HG02571 (cell line): ENCODE measurements around the gene FAM187B.
"Not testable (repeated sequence)": the region's sequence is repeated elsewhere in the genome, so short reads cannot be mapped to it uniquely, and the experiment has no call there.

Experiments used
- ATAC-seq: cut with Tn5 transposase; IDR thresholded peaks from one replicate; pipeline ENCODE4 v1.9.1; 2021; ENCODE audit warnings: mild to moderate bottlenecking, moderate library complexity; ENCODE audit not compliant: unreplicated experiment

Gene FAM187B

DNA sequence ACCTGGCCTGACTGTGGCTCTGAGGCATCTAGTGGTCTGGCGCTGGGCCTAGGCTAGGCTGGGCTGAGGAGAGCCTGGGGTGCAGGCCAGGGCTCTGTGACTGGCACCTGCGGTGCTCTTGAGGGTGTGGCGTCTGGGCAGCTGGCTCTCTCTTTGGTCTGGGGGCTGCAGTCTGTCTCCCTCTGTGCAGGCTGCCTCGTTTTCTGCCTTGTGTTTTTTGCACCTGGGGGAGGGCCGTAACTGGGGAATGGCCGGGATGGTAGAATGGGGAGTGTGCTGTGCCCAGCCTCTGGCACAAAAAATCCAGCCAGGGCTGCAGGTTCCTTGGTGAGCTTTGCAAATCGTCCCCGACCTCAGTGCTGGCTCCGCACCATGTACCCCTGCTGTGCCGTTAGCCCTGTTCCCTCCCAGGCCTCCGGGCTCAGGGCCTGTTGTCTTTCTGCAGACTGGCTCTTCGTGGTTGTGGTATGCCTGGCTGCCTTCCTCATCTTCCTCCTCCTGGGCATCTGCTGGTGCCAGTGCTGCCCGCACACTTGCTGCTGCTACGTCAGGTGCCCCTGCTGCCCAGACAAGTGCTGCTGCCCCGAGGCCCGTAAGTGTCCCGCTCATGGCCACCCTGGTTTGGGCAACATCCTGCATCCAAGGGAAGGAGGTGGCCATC lies 33.7 kb upstream of the FAM187B start:
- ATAC-seq: no peak

DNA sequence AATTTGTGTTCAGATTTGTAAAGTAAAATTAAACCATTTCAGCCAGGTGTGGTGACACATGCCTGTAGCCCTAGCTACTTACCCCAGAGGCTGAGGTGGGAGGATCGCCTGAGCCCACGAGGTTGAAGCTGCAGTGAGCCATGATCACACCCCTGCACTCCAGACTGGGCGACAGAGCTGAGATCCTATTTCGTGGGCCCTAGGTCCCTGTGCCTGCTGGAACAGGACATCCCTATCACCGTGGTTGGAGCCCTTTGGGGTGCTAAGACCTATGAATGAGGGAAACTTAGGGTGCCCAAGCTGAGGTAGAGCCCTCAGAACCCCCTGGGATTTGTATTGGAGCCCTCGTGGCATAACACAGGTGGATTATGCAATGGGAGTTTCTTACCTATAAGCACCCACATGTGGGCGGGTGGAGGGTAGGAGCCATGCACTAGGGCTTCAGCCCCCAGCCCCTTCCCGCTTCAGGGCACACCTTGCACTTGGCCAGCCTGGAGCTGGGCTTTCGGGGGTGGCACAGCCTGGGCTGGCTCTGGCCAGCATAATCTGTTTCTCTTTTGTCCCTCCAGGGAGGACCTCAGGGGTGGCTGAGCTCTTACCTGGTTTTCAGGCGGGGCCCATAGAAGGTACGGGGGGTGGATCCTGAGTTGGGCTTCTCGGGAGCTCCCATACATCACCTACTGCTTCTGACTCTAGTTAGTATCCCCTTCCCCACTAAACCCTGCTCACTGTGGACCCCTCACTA lies 33.0 kb upstream of the FAM187B start:
- ATAC-seq: no peak

- ATAC-seq: no peak
Observed at GRCh38 chr19:35260694-35261304, 32.3 kb upstream of the FAM187B start.

DNA sequence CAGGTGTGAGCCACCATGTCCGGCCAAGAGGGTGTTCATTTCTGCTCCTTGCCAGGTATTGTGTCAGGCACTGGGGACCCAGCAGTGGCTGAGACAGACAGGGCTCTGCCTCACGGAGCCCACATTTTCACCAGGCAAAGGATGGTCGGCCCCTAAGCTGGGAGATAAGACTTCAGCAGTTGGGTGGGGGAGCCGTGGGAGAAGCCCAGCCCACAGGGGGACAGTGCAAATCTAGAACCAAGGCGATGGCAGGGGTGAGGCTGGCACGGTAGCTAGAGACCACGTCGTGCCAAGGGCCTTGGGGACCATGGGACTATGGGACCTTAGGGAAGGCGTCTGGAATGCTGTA lies 28.5 kb upstream of the FAM187B start:
- no peak for ATAC-seq

DNA sequence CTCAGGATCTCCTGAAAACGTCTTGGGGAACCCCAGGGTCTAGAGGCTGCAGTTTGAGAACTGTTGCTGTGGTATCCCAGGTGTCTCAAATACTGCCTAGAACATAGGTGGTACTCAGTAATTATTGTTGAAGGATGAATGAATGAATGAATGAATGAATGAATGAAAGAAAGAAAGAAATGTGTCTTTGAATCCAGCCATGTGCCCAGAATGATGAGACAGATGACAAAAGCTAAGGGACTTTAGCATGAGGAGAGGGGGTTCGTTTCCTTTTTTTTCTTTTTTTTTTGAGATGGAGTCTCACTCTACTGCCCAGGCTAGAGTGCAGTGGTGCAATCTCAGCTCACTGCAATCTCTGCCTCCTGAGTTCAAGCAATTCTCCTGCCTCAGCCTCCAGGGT lies 28.0 kb upstream of the FAM187B start:
- no peak for ATAC-seq

GRCh38 chr19:35254341-35255297 lies 26.1 kb upstream of the FAM187B start:
- ATAC-seq: no peak

DNA sequence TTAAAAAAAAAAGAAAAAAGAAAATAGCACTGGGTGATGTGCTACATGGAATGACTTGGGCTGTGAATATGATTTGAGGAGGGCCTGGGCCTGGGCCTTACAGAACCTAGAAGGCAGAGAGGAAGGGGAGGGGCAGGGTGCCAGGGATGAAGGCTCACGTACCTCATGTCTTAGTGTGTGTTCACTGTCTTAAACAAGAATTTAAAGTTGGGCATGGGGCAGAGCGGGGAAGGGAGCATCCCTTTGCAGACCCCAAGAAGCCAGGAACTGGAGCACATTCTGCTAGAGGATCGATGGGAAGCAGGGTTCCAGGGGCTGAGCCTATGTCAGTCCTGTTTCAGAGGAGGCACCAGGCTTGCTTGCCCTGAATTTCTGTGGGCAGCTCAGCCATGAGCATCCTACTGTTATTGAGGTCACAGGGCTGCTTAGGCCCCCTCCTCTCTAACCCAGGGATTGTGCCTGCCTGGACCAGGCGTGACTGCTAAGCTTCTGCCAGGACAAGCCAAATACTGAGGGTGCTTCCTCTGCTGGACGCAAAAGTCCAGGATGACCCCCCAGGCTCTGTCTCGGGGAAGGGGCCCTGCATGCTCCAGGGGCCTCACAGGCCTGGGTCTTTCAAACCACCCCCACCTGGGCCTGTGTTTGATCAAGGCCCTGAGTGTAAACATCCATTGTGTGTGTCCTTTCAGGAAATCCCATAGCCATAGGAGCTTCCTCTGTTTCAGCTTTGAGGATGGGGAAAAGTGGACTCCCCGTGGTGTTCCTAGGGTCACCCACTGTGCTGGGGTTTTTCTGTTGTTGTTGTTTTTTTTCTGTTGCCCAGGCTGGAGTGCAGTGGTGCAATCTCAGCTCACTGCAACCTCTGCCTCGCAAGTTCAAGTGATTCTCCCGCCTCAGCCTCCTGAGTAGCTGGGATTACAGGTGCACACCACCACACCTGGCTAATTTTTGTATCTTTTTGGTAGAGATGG lies 25.1 kb upstream of the FAM187B start:
- no peak for ATAC-seq

- no peak for ATAC-seq
Observed at GRCh38 chr19:35251456-35251855, 22.9 kb upstream of the FAM187B start.

DNA sequence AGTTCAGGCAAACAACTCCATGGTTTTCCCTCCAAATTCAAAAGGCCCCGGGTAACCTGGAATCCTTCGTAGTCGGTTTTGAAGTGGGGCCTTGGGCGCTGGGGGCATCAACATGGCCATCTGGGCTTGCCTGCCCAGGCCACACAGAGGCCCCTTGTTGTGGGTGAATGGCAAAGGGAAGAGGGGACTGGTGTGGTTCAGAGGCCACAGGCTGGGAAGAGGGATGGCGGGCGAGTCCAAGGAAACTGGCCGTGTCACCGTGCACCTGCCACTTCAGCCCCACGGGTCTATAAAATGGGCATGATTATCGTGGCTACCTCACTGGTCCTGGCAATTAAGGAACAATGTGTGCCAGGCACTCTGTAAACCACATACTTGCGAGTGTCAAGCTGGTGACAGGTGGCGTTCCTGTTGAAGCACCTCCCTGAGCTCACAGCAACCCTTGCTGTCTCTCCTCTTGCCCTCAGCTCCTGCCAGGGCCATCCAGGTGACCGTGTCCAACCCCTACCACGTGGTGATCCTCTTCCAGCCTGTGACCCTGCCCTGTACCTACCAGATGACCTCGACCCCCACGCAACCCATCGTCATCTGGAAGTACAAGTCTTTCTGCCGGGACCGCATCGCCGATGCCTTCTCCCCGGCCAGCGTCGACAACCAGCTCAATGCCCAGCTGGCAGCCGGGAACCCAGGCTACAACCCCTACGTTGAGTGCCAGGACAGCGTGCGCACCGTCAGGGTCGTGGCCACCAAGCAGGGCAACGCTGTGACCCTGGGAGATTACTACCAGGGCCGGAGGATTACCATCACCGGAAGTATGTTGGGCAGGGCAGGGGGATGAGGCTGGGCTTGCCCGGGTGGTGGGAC lies 21.5 kb upstream of the FAM187B start:
- ATAC-seq: no peak

DNA sequence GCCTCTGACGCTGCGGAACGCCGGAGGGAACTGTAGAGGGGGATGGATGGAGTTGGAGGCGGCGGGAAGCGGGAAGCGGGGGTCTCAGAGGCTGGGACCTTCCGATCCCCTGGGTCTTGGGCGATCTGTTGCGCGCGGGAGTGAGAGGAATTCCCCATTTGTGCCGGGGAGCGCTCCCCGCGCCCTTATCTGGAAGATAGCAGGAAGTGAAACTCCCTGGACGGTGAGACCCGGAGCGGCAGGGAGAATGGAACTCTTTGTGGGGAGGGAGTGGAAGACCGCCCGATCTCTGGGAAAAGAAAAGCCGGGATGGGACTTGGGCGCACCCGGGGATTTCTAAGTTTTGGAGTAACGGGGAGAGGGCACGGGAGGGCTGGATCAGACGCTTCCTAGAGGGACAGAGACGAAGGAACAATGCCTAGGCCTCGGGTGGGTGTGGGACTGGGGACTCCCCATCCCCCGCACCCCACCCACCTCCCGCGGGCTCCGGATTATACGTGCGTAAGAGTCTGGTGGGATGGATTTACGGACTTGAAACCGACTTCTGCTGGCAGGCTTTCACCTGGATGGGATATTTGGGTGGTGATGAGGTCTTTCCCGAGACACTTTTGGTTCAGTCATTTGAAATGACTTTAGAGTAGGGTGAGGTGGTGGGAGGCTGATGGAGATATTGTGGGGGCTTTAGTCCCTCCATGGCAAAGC lies 20.8 kb upstream of the FAM187B start:
- no peak for ATAC-seq

GRCh38 chr19:35248310-35249145 lies 20.0 kb upstream of the FAM187B start, which contains the start of gene LSR:
TSS of gene LSR (plus strand) at chr19:35249002. CDS start at chr19:35249023, 21 bp downstream.
- peak; percentile 65 for ATAC-seq

DNA sequence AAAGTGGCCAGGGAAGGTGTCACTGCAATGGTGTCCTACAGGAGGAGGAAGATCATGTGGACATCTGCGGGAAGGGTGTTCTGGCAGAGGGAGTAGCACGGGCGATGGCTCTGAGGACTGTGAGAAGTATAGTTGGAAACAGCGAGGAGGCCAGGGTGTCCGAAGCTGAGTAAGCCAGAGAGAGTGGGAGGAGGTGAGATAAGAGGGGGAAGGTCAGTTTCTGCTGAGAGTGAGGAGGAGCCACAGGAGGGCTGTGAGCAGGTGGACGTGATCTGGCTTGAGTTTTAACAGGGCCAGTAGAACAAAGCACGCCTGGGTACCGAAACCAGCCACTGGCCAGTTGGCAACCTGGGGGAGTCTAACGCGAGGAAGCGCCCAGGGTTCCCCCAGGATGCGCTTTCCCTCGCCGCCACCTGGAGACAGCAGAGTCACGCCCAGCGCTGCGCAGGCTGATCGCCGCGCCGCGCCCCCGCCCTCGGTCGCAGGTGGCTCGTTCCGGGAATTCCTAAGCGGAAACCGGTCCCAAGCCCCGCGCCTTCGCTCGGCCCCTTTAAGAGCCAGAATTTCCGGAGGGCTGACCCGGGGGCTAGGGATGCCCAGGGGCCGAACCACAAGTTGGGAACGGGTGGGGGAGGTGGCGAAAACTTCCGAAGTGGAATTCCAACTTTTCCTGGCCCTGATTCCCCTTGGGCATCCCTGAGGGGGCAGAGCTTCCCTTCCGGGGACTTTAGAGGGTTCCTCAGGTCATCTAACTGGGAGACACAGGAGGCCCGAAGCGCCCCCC lies 19.2 kb upstream of the FAM187B start:
- peak; percentile 40 for ATAC-seq

GRCh38 chr19:35246466-35247092 lies 18.0 kb upstream of the FAM187B start:
- ATAC-seq: no peak

- ATAC-seq: no peak
Observed at GRCh38 chr19:35241417-35241816, 12.9 kb upstream of the FAM187B start.

GRCh38 chr19:35240327-35240726 lies 11.8 kb upstream of the FAM187B start:
- ATAC-seq: no peak

- ATAC-seq: not testable (repeated sequence)
Observed at GRCh38 chr19:35239597-35239996, 11.1 kb upstream of the FAM187B start.
